ENCODE measurements around the gene FXYD6. TPM values are rescaled to one million over a fixed set of nuclear protein-coding genes. Genes with fewer than 3 reads are reported as not detected.

Gene FXYD6
- polyA plus RNA-seq, 2 of the 4 experiments (the other 2 are of a cell fraction), result 0.26 to 0.49 TPM

DNA sequence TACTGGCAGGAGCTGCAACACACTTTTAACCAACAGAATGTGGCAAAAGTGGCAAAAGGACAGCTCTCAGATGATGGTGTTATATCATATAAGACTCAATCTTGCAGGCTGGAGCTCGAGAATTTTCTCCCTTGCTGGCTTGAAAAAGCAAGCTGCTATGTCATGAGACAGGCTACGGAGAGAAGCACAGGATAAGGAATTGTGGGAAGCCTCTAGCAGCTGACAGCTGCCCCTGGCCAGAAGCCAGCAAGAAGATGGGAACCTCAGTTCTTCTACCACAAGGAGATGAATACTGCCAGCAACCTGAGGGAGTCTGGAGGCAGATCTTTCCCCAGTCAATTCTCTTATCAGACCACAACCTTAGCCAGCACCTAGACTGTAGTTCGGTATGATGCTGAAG is 24.6 kb downstream of the FXYD6 start:
- peaks cover 5% of the 10 kb centered on the region; the same call in 1 of the 3 replicates for H3K9me3 ChIP-seq
- no peak overlapping the region for H3K4me3 ChIP-seq
- no peak for DNase-seq (ENCODE audit: low read depth in 1 of 2, low spot score in 1 of 2)
- POLR2A ChIA-PET, result no interaction called here
- H3K4me2 ChIP-seq, result no peak overlapping the region
- no peaks in the 10 kb centered on the region for H3K4me1 ChIP-seq
- 28% methylated on average over 3 of the region's 3 CpGs for WGBS (ENCODE audit: missing lambda C conversion rate)
- no peak overlapping the region for H3K27ac ChIP-seq
- CTCF ChIA-PET, result interaction anchor here (1.0 to 3.2 kb wide), 2 partner anchors 95 kb away, joined by 4 to 14 read pairs; no protein-coding TSS in a partner anchor
- TF ChIP-seq BHLHE40 (IDR thresholded peaks at IDR 0.05; ENCODE audit: low read depth, low read length), result no peak
- TF ChIP-seq ESRRA (IDR thresholded peaks at IDR 0.05; ENCODE audit: borderline replicate concordance, low read length), result no peak
- no peak for TF ChIP-seq SREBF2 (IDR thresholded peaks at IDR 0.05)
- TF ChIP-seq, protein P1, sequence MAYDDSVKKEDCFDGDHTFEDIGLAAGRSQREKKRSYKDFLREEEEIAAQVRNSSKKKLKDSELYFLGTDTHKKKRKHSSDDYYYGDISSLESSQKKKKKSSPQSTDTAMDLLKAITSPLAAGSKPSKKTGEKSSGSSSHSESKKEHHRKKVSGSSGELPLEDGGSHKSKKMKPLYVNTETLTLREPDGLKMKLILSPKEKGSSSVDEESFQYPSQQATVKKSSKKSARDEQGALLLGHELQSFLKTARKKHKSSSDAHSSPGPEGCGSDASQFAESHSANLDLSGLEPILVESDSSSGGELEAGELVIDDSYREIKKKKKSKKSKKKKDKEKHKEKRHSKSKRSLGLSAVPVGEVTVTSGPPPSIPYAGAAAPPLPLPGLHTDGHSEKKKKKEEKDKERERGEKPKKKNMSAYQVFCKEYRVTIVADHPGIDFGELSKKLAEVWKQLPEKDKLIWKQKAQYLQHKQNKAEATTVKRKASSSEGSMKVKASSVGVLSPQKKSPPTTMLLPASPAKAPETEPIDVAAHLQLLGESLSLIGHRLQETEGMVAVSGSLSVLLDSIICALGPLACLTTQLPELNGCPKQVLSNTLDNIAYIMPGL (CRISPR knock-in tag; IDR thresholded peaks at IDR 0.05; ENCODE audit: borderline replicate concordance), result no peak
- no peak for TF ChIP-seq FOXS1 (CRISPR knock-in tag; IDR thresholded peaks at IDR 0.05)
- TF ChIP-seq, protein P2, sequence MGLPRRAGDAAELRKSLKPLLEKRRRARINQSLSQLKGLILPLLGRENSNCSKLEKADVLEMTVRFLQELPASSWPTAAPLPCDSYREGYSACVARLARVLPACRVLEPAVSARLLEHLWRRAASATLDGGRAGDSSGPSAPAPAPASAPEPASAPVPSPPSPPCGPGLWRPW (IDR thresholded peaks at IDR 0.05), result no peak
- TF ChIP-seq EP300 (IDR thresholded peaks at IDR 0.05), result no peak
- no peak for TF ChIP-seq GATA3 (IDR thresholded peaks at IDR 0.05; ENCODE audit: borderline replicate concordance)
- no peak for TF ChIP-seq CHD4 (IDR thresholded peaks at IDR 0.05; ENCODE audit: borderline replicate concordance)
- ATAC-seq, result no peak
- no peak for FAIRE-seq

DNA sequence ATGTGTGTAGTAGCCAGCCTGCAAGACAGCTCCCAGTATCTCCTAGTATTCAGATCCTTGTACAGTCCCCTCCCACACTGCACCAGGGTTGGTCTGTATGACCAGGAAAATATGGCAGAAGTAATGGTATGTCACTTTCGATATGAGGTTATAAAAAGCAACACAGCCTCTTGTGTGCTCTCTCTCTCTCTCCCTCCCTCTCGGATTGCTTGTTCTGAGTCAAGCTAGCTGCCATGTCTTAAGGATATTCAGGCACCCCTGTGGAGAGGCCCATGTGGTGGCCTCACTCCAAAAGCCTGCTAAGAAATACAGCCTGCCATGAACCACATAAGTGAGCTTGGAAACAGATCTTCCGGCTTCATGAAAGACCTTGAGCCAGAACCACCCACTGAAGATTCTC is 25.4 kb downstream of the FXYD6 start:
- no peak overlapping the region for H3K4me3 ChIP-seq
- H3K27ac ChIP-seq, result no peak overlapping the region
- ATAC-seq (no peak), FAIRE-seq (no peak), DNase-seq (ENCODE audit: low read depth in 1 of 2, low spot score in 1 of 2) (no peak)
- TF ChIP-seq FOSL2 (IDR thresholded peaks at IDR 0.05), result no peak
- TF ChIP-seq FOSL2 (CRISPR knock-in tag; IDR thresholded peaks at IDR 0.05), result no peak
- TF ChIP-seq, protein P1 (CRISPR knock-in tag; IDR thresholded peaks at IDR 0.05; ENCODE audit: borderline replicate concordance), result no peak
- no peak for TF ChIP-seq NR3C1 (IDR thresholded peaks at IDR 0.05)
- TF ChIP-seq RCOR1 (IDR thresholded peaks at IDR 0.05; ENCODE audit: low read depth, low read length), result no peak
- no peak for TF ChIP-seq CBX2 (IDR thresholded peaks at IDR 0.05; ENCODE audit: borderline replicate concordance, low read depth)
- TF ChIP-seq FOXS1 (CRISPR knock-in tag; IDR thresholded peaks at IDR 0.05), result no peak
- no peak for TF ChIP-seq RAD21 (conservative IDR thresholded peaks at IDR 0.05 in 1 of 2, IDR thresholded peaks at IDR 0.05 in 1 of 2)
- no peak for TF ChIP-seq PHF8 (IDR thresholded peaks at IDR 0.05; ENCODE audit: borderline replicate concordance, low read depth)
- no peak for TF ChIP-seq HOXA7 (CRISPR knock-in tag; IDR thresholded peaks at IDR 0.05)
- no peak for TF ChIP-seq CHD2 (IDR thresholded peaks at IDR 0.05; ENCODE audit: low read length, partially characterized antibody)
- no peak for TF ChIP-seq KDM1A (IDR thresholded peaks at IDR 0.05; ENCODE audit: low read depth)
- no peak for TF ChIP-seq SMC3 (IDR thresholded peaks at IDR 0.05)
- TF ChIP-seq, protein P3, sequence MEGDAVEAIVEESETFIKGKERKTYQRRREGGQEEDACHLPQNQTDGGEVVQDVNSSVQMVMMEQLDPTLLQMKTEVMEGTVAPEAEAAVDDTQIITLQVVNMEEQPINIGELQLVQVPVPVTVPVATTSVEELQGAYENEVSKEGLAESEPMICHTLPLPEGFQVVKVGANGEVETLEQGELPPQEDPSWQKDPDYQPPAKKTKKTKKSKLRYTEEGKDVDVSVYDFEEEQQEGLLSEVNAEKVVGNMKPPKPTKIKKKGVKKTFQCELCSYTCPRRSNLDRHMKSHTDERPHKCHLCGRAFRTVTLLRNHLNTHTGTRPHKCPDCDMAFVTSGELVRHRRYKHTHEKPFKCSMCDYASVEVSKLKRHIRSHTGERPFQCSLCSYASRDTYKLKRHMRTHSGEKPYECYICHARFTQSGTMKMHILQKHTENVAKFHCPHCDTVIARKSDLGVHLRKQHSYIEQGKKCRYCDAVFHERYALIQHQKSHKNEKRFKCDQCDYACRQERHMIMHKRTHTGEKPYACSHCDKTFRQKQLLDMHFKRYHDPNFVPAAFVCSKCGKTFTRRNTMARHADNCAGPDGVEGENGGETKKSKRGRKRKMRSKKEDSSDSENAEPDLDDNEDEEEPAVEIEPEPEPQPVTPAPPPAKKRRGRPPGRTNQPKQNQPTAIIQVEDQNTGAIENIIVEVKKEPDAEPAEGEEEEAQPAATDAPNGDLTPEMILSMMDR (IDR thresholded peaks at IDR 0.05), result no peak
- no peak for TF ChIP-seq EHMT2 (IDR thresholded peaks at IDR 0.05; ENCODE audit: low read depth)
- TF ChIP-seq MYC (IDR thresholded peaks at IDR 0.05; ENCODE audit: borderline replicate concordance, low read length), result no peak
- TF ChIP-seq RFX5 (IDR thresholded peaks at IDR 0.05), result no peak
- TF ChIP-seq CHD4 (IDR thresholded peaks at IDR 0.05; ENCODE audit: borderline replicate concordance), result no peak
- TF ChIP-seq BHLHE40 (IDR thresholded peaks at IDR 0.05; ENCODE audit: low read depth, low read length), result no peak
- no peak for TF ChIP-seq TFCP2L1 (CRISPR knock-in tag; IDR thresholded peaks at IDR 0.05)
- 54% methylated on average over 3 of the region's 3 CpGs for WGBS (ENCODE audit: missing lambda C conversion rate)
- CTCF ChIA-PET, result interaction anchor here (1.0 kb wide), 1 partner anchor 96 kb away, joined by 4 read pairs; no protein-coding TSS in a partner anchor
- H3K4me2 ChIP-seq, result no peak overlapping the region
- peaks cover 5% of the 10 kb centered on the region; the same call in 1 of the 3 replicates for H3K9me3 ChIP-seq
- POLR2A ChIA-PET, result no interaction called here
- no peaks in the 10 kb centered on the region for H3K4me1 ChIP-seq
